ENCODE results near the gene OCRL.
"Not testable (repeated sequence)": the region's sequence is repeated elsewhere in the genome, so short reads cannot be mapped to it uniquely, and the experiment has no call there.

OCRL gene

GRCh38 chrX:129531132-129531531 lies 8.9 kb upstream of the OCRL start:
- no peaks in the 10 kb centered on the region for H3K4me1 ChIP-seq (ENCODE audit: control insufficient read depth, insufficient read depth, low read length, poor library complexity, severe bottlenecking)
- H3K4me3 ChIP-seq (ENCODE audit: insufficient read depth, low read depth, low read length, poor library complexity, severe bottlenecking) = no peak overlapping the region
- H3K27me3 ChIP-seq (replicated peaks; ENCODE audit: control insufficient read depth, insufficient read depth, low read length, poor library complexity, severe bottlenecking) = no peaks in the 10 kb centered on the region
- no peak overlapping the region for H3K27ac ChIP-seq (ENCODE audit: insufficient read depth, low read length, poor library complexity, severe bottlenecking)
- DNase-seq = no peak
- no peaks in the 10 kb centered on the region for H3K9me3 ChIP-seq (ENCODE audit: control insufficient read depth, low read length)
- H3K36me3 ChIP-seq (ENCODE audit: control insufficient read depth, insufficient read depth, low read length) = no peaks in the 10 kb centered on the region

- no peak for DNase-seq
- H3K27ac ChIP-seq (ENCODE audit: insufficient read depth, low read length, poor library complexity, severe bottlenecking) = no peak overlapping the region
- no peaks in the 10 kb centered on the region for H3K9me3 ChIP-seq (ENCODE audit: control insufficient read depth, low read length)
- no peaks in the 10 kb centered on the region for H3K27me3 ChIP-seq (replicated peaks; ENCODE audit: control insufficient read depth, insufficient read depth, low read length, poor library complexity, severe bottlenecking)
- H3K36me3 ChIP-seq (ENCODE audit: control insufficient read depth, insufficient read depth, low read length) = no peaks in the 10 kb centered on the region
- H3K4me1 ChIP-seq (ENCODE audit: control insufficient read depth, insufficient read depth, low read length, poor library complexity, severe bottlenecking) = no peaks in the 10 kb centered on the region
- H3K4me3 ChIP-seq (ENCODE audit: insufficient read depth, low read depth, low read length, poor library complexity, severe bottlenecking) = no peak overlapping the region
Observed at GRCh38 chrX:129534816-129535578, 5.1 kb upstream of the OCRL start.

GRCh38 chrX:129540722-129541184 lies 694 bp downstream of the OCRL start:
- no peaks in the 10 kb centered on the region for H3K4me1 ChIP-seq (ENCODE audit: control insufficient read depth, insufficient read depth, low read length, poor library complexity, severe bottlenecking)
- no peaks in the 10 kb centered on the region for H3K27me3 ChIP-seq (replicated peaks; ENCODE audit: control insufficient read depth, insufficient read depth, low read length, poor library complexity, severe bottlenecking)
- no peak overlapping the region for H3K27ac ChIP-seq (ENCODE audit: insufficient read depth, low read length, poor library complexity, severe bottlenecking)
- H3K9me3 ChIP-seq (ENCODE audit: control insufficient read depth, low read length) = no peaks in the 10 kb centered on the region
- DNase-seq = no peak
- H3K36me3 ChIP-seq (ENCODE audit: control insufficient read depth, insufficient read depth, low read length) = no peaks in the 10 kb centered on the region
- H3K4me3 ChIP-seq (ENCODE audit: insufficient read depth, low read depth, low read length, poor library complexity, severe bottlenecking) = peak overlapping the region; percentile 33

- H3K27ac ChIP-seq (ENCODE audit: insufficient read depth, low read length, poor library complexity, severe bottlenecking) = no peak overlapping the region
- no peaks in the 10 kb centered on the region for H3K4me1 ChIP-seq (ENCODE audit: control insufficient read depth, insufficient read depth, low read length, poor library complexity, severe bottlenecking)
- H3K9me3 ChIP-seq (ENCODE audit: control insufficient read depth, low read length) = no peaks in the 10 kb centered on the region
- DNase-seq = no peak
- H3K36me3 ChIP-seq (ENCODE audit: control insufficient read depth, insufficient read depth, low read length) = no peaks in the 10 kb centered on the region
- H3K4me3 ChIP-seq (ENCODE audit: insufficient read depth, low read depth, low read length, poor library complexity, severe bottlenecking) = no peak overlapping the region
- no peaks in the 10 kb centered on the region for H3K27me3 ChIP-seq (replicated peaks; ENCODE audit: control insufficient read depth, insufficient read depth, low read length, poor library complexity, severe bottlenecking)
Observed at GRCh38 chrX:129544780-129545179, 4.7 kb downstream of the OCRL start.

GRCh38 chrX:129545408-129545807 lies 5.3 kb downstream of the OCRL start:
- no peaks in the 10 kb centered on the region for H3K36me3 ChIP-seq (ENCODE audit: control insufficient read depth, insufficient read depth, low read length)
- no peaks in the 10 kb centered on the region for H3K9me3 ChIP-seq (ENCODE audit: control insufficient read depth, low read length)
- DNase-seq = no peak
- H3K27me3 ChIP-seq (replicated peaks; ENCODE audit: control insufficient read depth, insufficient read depth, low read length, poor library complexity, severe bottlenecking) = no peaks in the 10 kb centered on the region
- H3K4me3 ChIP-seq (ENCODE audit: insufficient read depth, low read depth, low read length, poor library complexity, severe bottlenecking) = no peak overlapping the region
- no peaks in the 10 kb centered on the region for H3K4me1 ChIP-seq (ENCODE audit: control insufficient read depth, insufficient read depth, low read length, poor library complexity, severe bottlenecking)
- H3K27ac ChIP-seq (ENCODE audit: insufficient read depth, low read length, poor library complexity, severe bottlenecking) = no peak overlapping the region

- no peak overlapping the region for H3K27ac ChIP-seq (ENCODE audit: insufficient read depth, low read length, poor library complexity, severe bottlenecking)
- no peaks in the 10 kb centered on the region for H3K4me1 ChIP-seq (ENCODE audit: control insufficient read depth, insufficient read depth, low read length, poor library complexity, severe bottlenecking)
- H3K27me3 ChIP-seq (replicated peaks; ENCODE audit: control insufficient read depth, insufficient read depth, low read length, poor library complexity, severe bottlenecking) = no peaks in the 10 kb centered on the region
- no peaks in the 10 kb centered on the region for H3K36me3 ChIP-seq (ENCODE audit: control insufficient read depth, insufficient read depth, low read length)
- H3K4me3 ChIP-seq (ENCODE audit: insufficient read depth, low read depth, low read length, poor library complexity, severe bottlenecking) = no peak overlapping the region
- no peak for DNase-seq
- H3K9me3 ChIP-seq (ENCODE audit: control insufficient read depth, low read length) = no peaks in the 10 kb centered on the region
Observed at GRCh38 chrX:129549124-129549523, 9.1 kb downstream of the OCRL start.

GRCh38 chrX:129553619-129554288 lies 13.7 kb downstream of the OCRL start:
- no peak for DNase-seq
- Histone ChIP-seq H3K4me1 (ENCODE audit: control insufficient read depth, insufficient read depth, low read length, poor library complexity, severe bottlenecking) (no peaks in the 10 kb centered on the region), H3K27me3 (replicated peaks; ENCODE audit: control insufficient read depth, insufficient read depth, low read length, poor library complexity, severe bottlenecking) (no peaks in the 10 kb centered on the region), H3K27ac (ENCODE audit: insufficient read depth, low read length, poor library complexity, severe bottlenecking) (no peak overlapping the region), H3K9me3 (ENCODE audit: control insufficient read depth, low read length) (no peaks in the 10 kb centered on the region), H3K36me3 (ENCODE audit: control insufficient read depth, insufficient read depth, low read length) (no peaks in the 10 kb centered on the region), H3K4me3 (ENCODE audit: insufficient read depth, low read depth, low read length, poor library complexity, severe bottlenecking) (no peak overlapping the region)

- not testable (repeated sequence) for H3K36me3 ChIP-seq (ENCODE audit: control insufficient read depth, insufficient read depth, low read length); H3K27ac ChIP-seq (ENCODE audit: insufficient read depth, low read length, poor library complexity, severe bottlenecking); DNase-seq; H3K4me1 ChIP-seq (ENCODE audit: control insufficient read depth, insufficient read depth, low read length, poor library complexity, severe bottlenecking); H3K4me3 ChIP-seq (ENCODE audit: insufficient read depth, low read depth, low read length, poor library complexity, severe bottlenecking); H3K9me3 ChIP-seq (ENCODE audit: control insufficient read depth, low read length); H3K27me3 ChIP-seq (replicated peaks; ENCODE audit: control insufficient read depth, insufficient read depth, low read length, poor library complexity, severe bottlenecking)
Observed at GRCh38 chrX:129554816-129555215, 14.8 kb downstream of the OCRL start.

- no peak for DNase-seq
- Histone ChIP-seq H3K36me3 (ENCODE audit: control insufficient read depth, insufficient read depth, low read length) (no peaks in the 10 kb centered on the region), H3K4me3 (ENCODE audit: insufficient read depth, low read depth, low read length, poor library complexity, severe bottlenecking) (no peak overlapping the region), H3K4me1 (ENCODE audit: control insufficient read depth, insufficient read depth, low read length, poor library complexity, severe bottlenecking) (no peaks in the 10 kb centered on the region), H3K27me3 (replicated peaks; ENCODE audit: control insufficient read depth, insufficient read depth, low read length, poor library complexity, severe bottlenecking) (no peaks in the 10 kb centered on the region), H3K9me3 (ENCODE audit: control insufficient read depth, low read length) (no peaks in the 10 kb centered on the region), H3K27ac (ENCODE audit: insufficient read depth, low read length, poor library complexity, severe bottlenecking) (no peak overlapping the region)
Observed at GRCh38 chrX:129556806-129557315, 16.8 kb downstream of the OCRL start.

- DNase-seq = no peak
- Histone ChIP-seq H3K4me3 (ENCODE audit: insufficient read depth, low read depth, low read length, poor library complexity, severe bottlenecking) (no peak overlapping the region), H3K27ac (ENCODE audit: insufficient read depth, low read length, poor library complexity, severe bottlenecking) (no peak overlapping the region), H3K4me1 (ENCODE audit: control insufficient read depth, insufficient read depth, low read length, poor library complexity, severe bottlenecking) (no peaks in the 10 kb centered on the region), H3K36me3 (ENCODE audit: control insufficient read depth, insufficient read depth, low read length) (no peaks in the 10 kb centered on the region), H3K9me3 (ENCODE audit: control insufficient read depth, low read length) (no peaks in the 10 kb centered on the region), H3K27me3 (replicated peaks; ENCODE audit: control insufficient read depth, insufficient read depth, low read length, poor library complexity, severe bottlenecking) (no peaks in the 10 kb centered on the region)
Observed at GRCh38 chrX:129557844-129558480, 17.9 kb downstream of the OCRL start.

All from effector memory CD4-positive, alpha-beta T cell (primary cell).